ENCODE results near the gene OR6B3. TPM values are rescaled to one million over a fixed set of nuclear protein-coding genes. Genes with fewer than 3 reads are reported as not detected.
"Not testable (repeated sequence)": the region's sequence is repeated elsewhere in the genome, so short reads cannot be mapped to it uniquely, and the experiment has no call there.

The OR6B3 gene
- total RNA-seq, 4 donors from 2014 or later = not detected

DNA sequence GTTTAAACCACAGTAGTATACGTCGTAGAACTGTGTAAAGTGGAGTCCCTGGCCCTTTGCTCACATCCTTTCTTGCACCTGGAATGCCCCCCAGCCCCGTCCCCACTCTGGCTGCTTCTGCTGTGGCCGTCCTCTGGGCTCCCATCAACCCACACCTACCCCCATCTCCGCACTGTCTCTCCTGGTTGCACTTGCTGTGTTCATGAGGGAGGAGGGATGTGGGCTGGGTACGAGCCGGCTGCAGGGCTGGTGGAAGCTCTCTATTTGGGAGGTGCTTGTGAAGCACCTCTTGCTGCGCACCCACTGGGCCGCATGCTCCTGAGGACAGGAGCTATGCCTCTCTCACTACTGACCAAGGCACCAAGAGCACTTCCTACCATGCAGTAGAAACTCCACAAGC, 5.1 kb downstream of the OR6B3 start:
- Histone ChIP-seq H3K36me3 (no peaks in the 10 kb centered on the region), H3K27ac (replicated peaks in 1 of 4) (no peak overlapping the region), H3K4me1 (no peaks in the 10 kb centered on the region), H3K27me3 (peaks cover 0 to 65% (median under 1%) of the 10 kb centered on the region in 4 donors), H3K4me3 (no peak overlapping the region), H3K9me3 (no peaks in the 10 kb centered on the region)
- TF ChIP-seq, protein P1, sequence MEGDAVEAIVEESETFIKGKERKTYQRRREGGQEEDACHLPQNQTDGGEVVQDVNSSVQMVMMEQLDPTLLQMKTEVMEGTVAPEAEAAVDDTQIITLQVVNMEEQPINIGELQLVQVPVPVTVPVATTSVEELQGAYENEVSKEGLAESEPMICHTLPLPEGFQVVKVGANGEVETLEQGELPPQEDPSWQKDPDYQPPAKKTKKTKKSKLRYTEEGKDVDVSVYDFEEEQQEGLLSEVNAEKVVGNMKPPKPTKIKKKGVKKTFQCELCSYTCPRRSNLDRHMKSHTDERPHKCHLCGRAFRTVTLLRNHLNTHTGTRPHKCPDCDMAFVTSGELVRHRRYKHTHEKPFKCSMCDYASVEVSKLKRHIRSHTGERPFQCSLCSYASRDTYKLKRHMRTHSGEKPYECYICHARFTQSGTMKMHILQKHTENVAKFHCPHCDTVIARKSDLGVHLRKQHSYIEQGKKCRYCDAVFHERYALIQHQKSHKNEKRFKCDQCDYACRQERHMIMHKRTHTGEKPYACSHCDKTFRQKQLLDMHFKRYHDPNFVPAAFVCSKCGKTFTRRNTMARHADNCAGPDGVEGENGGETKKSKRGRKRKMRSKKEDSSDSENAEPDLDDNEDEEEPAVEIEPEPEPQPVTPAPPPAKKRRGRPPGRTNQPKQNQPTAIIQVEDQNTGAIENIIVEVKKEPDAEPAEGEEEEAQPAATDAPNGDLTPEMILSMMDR (IDR thresholded peaks at IDR 0.05) = no peak
- TF ChIP-seq POLR2AphosphoS5 (IDR thresholded peaks at IDR 0.05) = no peak
- TF ChIP-seq POLR2A (IDR thresholded peaks at IDR 0.05; ENCODE audit: low read depth) = no peak
- TF ChIP-seq EP300 (IDR thresholded peaks at IDR 0.05) = no peak
- WGBS = 65% methylated on average over 9 of the region's 9 CpGs
- intact Hi-C loops (cut with DNase I) = no loop called here
- no peak for DNase-seq (ENCODE audit: extremely low spot score)

DNA sequence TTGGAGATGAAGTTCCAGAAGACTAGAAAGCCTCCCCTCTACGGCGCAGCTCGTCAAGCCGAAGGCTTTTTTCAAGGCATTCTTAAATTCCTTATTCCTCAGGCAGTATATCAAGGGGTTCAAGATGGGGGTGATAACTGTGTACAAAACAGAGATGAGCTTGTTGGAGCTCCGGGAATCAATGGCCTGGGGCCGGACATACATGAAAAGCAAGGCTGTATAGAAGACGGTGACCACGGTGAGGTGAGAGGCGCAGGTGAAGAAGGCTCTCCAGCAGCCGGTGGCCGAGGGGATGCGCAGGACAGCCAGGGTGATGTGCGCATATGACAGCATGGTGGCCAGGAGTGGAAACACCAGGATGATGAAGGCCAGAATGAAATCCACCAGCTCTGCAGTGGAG, 8.2 kb downstream of the OR6B3 start:
- Histone ChIP-seq H3K4me1 (no peaks in the 10 kb centered on the region), H3K27me3 (peaks cover 0 to 69% (median 0%) of the 10 kb centered on the region in 4 donors)
- TF ChIP-seq EP300 (IDR thresholded peaks at IDR 0.05) (no peak), POLR2A (IDR thresholded peaks at IDR 0.05; ENCODE audit: low read depth) (no peak), POLR2AphosphoS5 (IDR thresholded peaks at IDR 0.05) (no peak)
- TF ChIP-seq, protein P1 (IDR thresholded peaks at IDR 0.05) = no peak

DNA sequence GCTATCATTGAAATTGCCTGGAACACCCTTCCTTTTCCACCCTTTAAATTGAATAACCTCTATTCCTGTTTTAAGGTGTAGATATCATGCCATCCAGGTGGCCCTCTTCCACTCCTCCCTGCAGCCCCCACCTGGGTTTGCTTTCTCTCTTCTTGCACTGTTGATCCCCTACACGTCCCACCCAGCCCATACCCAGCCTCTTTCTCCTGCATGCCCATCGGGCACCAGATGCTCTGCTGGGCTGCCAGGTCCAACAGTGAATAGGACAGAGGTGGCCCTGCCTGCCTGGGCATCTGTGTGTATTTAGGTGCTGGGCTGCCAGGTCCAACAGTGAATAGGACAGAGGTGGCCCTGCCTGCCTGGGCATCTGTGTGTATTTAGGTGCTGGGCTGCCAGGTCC, 9.2 kb downstream of the OR6B3 start:
- intact Hi-C loops (cut with DNase I); H3K27ac ChIP-seq (replicated peaks in 1 of 4); DNase-seq (ENCODE audit: extremely low spot score); H3K4me3 ChIP-seq; H3K4me1 ChIP-seq; H3K36me3 ChIP-seq; H3K9me3 ChIP-seq: not testable (repeated sequence)
- peaks cover 0 to 74% (median 0%) of the 10 kb centered on the region in 4 donors for H3K27me3 ChIP-seq
- 75% methylated on average over 2 of the region's 2 CpGs for WGBS

More for the DNA sequence above, 8.2 kb downstream of the OR6B3 start:
- H3K4me3 ChIP-seq = no peak overlapping the region
- H3K36me3 ChIP-seq = no peaks in the 10 kb centered on the region
- WGBS = 91% methylated on average over 12 of the region's 13 CpGs
- no peak for DNase-seq (ENCODE audit: extremely low spot score)
- intact Hi-C loops (cut with DNase I) = no loop called here
- H3K27ac ChIP-seq (replicated peaks in 1 of 4) = no peak overlapping the region
- no peaks in the 10 kb centered on the region for H3K9me3 ChIP-seq

DNA sequence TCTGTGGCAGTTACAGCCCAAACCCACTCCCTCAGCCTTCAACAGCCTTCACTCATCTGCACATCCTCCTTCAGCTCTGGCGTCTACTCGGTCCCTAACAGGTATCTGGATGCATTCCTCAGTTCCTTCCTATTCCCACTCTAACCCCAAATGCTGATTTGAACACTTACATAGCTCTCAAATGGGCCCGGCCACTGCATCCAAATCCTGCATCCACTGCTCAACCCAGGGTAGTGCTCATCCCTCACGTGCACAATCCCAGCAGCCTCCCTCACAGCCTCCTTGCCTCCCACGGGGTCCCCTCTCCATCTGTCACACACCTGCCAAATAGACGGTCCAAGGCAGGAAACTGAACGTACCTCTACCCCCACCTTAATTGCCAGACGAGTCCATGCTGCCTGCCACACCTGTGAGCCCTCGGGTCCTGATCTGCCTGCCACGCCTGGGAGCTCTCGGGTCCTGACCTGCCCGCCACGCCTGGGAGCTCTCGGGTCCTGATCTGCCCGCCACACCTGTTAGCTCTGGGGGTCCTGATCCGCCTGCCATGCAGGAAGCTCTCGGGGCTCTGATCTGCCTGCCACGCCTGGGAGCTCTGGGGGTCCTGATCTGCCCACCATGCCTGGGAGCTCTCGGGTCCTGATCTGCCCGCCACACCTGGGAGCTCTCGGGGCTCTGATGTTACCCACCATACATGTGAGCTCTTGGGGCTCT, 9.9 kb downstream of the OR6B3 start:
- intact Hi-C loops (cut with DNase I) = no loop called here
- H3K27me3 ChIP-seq = peaks cover 0 to 67% (median 0%) of the 10 kb centered on the region in 4 donors
- H3K36me3 ChIP-seq = no peaks in the 10 kb centered on the region
- TF ChIP-seq EP300 (IDR thresholded peaks at IDR 0.05) = no peak
- TF ChIP-seq, protein P1 (IDR thresholded peaks at IDR 0.05) = no peak
- WGBS = 79% methylated on average over 10 of the region's 21 CpGs
- H3K27ac ChIP-seq (replicated peaks in 1 of 4) = no peak overlapping the region
- H3K4me3 ChIP-seq = no peak overlapping the region
- DNase-seq (ENCODE audit: extremely low spot score) = no peak
- no peaks in the 10 kb centered on the region for H3K4me1 ChIP-seq
- H3K9me3 ChIP-seq = no peaks in the 10 kb centered on the region

DNA sequence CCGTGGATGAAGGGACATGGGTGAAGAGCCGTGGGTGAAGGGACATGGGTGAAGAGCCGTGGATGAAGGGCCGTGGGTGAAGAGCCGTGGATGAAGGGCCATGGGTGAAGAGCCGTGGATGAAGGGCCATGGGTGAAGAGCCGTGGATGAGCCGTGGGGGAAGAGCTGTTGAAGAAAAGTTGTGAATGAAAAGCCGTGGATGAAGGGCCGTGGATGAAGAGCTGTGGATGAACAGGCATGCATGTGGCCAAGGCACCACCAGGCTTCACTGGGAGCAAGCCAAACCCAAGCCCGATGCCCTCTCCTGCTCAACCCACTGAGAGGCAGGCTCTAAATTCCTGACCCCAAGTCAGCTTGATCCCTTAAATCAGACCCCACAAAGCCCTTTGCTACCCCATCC, 10.6 kb downstream of the OR6B3 start:
- no peaks in the 10 kb centered on the region for H3K4me1 ChIP-seq
- intact Hi-C loops (cut with DNase I) = no loop called here
- no peaks in the 10 kb centered on the region for H3K9me3 ChIP-seq
- TF ChIP-seq POLR2AphosphoS5 (IDR thresholded peaks at IDR 0.05) (no peak), POLR2A (IDR thresholded peaks at IDR 0.05; ENCODE audit: low read depth) (no peak), EP300 (IDR thresholded peaks at IDR 0.05) (no peak)
- TF ChIP-seq, protein P1 (IDR thresholded peaks at IDR 0.05) = no peak
- WGBS = 76% methylated on average over 11 of the region's 11 CpGs
- H3K27me3 ChIP-seq = peaks cover 0 to 62% (median 0%) of the 10 kb centered on the region in 4 donors
- H3K36me3 ChIP-seq = no peaks in the 10 kb centered on the region
- no peak overlapping the region for H3K4me3 ChIP-seq
- no peak overlapping the region for H3K27ac ChIP-seq (replicated peaks in 1 of 4)
- DNase-seq (ENCODE audit: extremely low spot score) = no peak
